Heart right ventricle (tissue), 16 donors: Measurements from ENCODE around the gene PRMT5. TPM values are rescaled to one million over a fixed set of nuclear protein-coding genes. Genes with fewer than 3 reads are reported as not detected.

Experiments used
- ATAC-seq, 8 donors: fragments of 200-7000 bp; cut with Tn5 transposase; one replicate each; pipeline ENCODE4 v1.9.1; 2020; ENCODE audit warnings: mild to moderate bottlenecking in 8 of 8, moderate library complexity in 8 of 8, moderate number of reproducible peaks in 1 of 8
- DNase-seq, 2 donors: peaks; one replicate each; pipeline ENCODE4 v3.0.0-alpha.2; 2020
- H3K27ac ChIP-seq, 10 donors: fragments of 200-600 bp; sonication (generic) in 2 of 10; one replicate each; pipeline versions ENCODE4 v1.5.0 to v1.8.0; 2020 to 2022; ENCODE audit warnings: mild to moderate bottlenecking in 3 of 10
- H3K27me3 ChIP-seq, 7 donors: fragments of 200-600 bp; one replicate each; pipeline ENCODE4 v1.8.0; 2021 to 2022; ENCODE audit warnings: mild to moderate bottlenecking in 2 of 7
- H3K36me3 ChIP-seq, 9 donors: fragments of 200-600 bp; sonication (generic) in 1 of 9; one replicate each; pipeline versions ENCODE4 v1.5.0 to v1.8.0; 2020 to 2022; ENCODE audit warnings: mild to moderate bottlenecking in 2 of 9
- H3K4me1 ChIP-seq, 9 donors: fragments of 200-600 bp; sonication (generic) in 1 of 9; one replicate each; pipeline versions ENCODE4 v1.5.0 to v1.8.0; 2020 to 2022; ENCODE audit warnings: mild to moderate bottlenecking in 4 of 9
- H3K4me3 ChIP-seq, 10 donors: fragments of 200-600 bp; sonication (generic) in 2 of 10; one replicate each; pipeline versions ENCODE4 v1.5.0 to v1.8.0; 2020 to 2022; ENCODE audit warnings: mild to moderate bottlenecking in 7 of 10, moderate library complexity in 2 of 10
- H3K9me3 ChIP-seq, 11 donors: fragments of 200-600 bp in 10 of 11; sonication (generic) in 2 of 11; one replicate each; pipeline versions ENCODE4 v1.5.0 to v1.8.0; 2013 to 2022; ENCODE audit warnings: mild to moderate bottlenecking in 2 of 11, control low read depth in 1 of 11, moderate library complexity in 1 of 11
- WGBS, 2 donors: extraction: QIAGEN DNeasy Blood & Tissue Kit; methylation state at CpG; one replicate each; pipeline ENCODE4 v1.1.7; 2013; ENCODE audit warnings: inconsistent platforms in 1 of 2; 5-methylcytosine and 5-hydroxymethylcytosine counted together
- intact Hi-C, 10 donors: fragments of 100-400 bp; cut with DNase I; formaldehyde crosslinking; loops; one replicate each; pipeline versions ENCODE4 v1.11.1 to v1.14.2; 2022
- polyA plus RNA-seq, 2 donors: library from polyadenylated mRNA; stranded (reverse); fragments of 200-250 nt; gene quantifications; one replicate each; pipeline ENCODE4 v1.2.3, GENCODE V29; 2013
- total RNA-seq, 10 donors: library from RNA; stranded (reverse); fragmentation: NEBNext Ultra II Directional in 3 of 10; extraction: Animal tissue kit (Norgen Biotek cat#: 25700) in 3 of 10; gene quantifications; one replicate each; pipeline versions ENCODE4 v1.2.1 to v1.2.4, GENCODE V29; 2021 to 2023
- TF ChIP-seq, protein P1 (sequence below), 9 donors: fragments of 200-600 bp; sonication (generic) in 2 of 9; IDR thresholded peaks; one replicate each; pipeline versions ENCODE4 v1.5.0 to v1.8.0; 2021 to 2022; ENCODE audit warnings: antibody characterized with exemption in 9 of 9, mild to moderate bottlenecking in 5 of 9, moderate library complexity in 1 of 9
- donor health status: Arrhythmogenic right ventricular cardiomyopathy.
- donor health status: ischemic (EF 13 %, LVEDD 7.1; RV severe dilation, severe dysfunction).
- donor health status: healthy with polysubstance abuse.
- donor health status: DM: no; HTN: yes; CAD: no.
- donor health status: DM: no; HTN: no; CAD: no.
- donor health status: ischemic (EF 25% LVEDD 6.9; RV normal size, moderate dysfunction).
- donor health status: ischemic (EF 25% LVEDD 5.7; RV mildly dilated, moderate dysfunction).
- donor health status: healthy.
- donor health status: DM: yes; HTN: yes; CAD: no.
- donor health status: Ischemic cardiomyopathy.
- donor health status: ischemic (EF 35%, LVEDD 5.7; RV mildly dilated, moderate dysfunction).
- donor health status: nonischemic (EF 11% LVEDD 7.7; RV severe dilation, severe dysfunction).
- donor health status: DM: yes; HTN: yes; CAD: no.
- donor health status: PGD.
- donor health status: ischemic (EF 29% LVEDD 5.4; RV normal size, mild dysfunction).
- donor health status: nonischemic (EF 23%, LVEDD 6.1; RV moderate dilation, normal function).

The PRMT5 gene
- total and polyA plus RNA-seq, 12 donors = 7.8 to 75.1 (median 48.2) TPM

GRCh38 chr14:22903742-22904087, 25.5 kb downstream of the PRMT5 start:
- DNase-seq (no peak), ATAC-seq (no peak)
- Histone ChIP-seq H3K27ac (no peak overlapping the region), H3K27me3 (no peaks in the 10 kb centered on the region), H3K4me3 (no peak overlapping the region), H3K36me3 (peaks cover 0 to 97% (median 63%) of the 10 kb centered on the region in 9 donors), H3K9me3 (no peaks in the 10 kb centered on the region), H3K4me1 (peaks cover 0 to 9% (median 2%) of the 10 kb centered on the region in 9 donors)
- WGBS, 2 donors = 88 to 98% methylated on average over 2 of the region's 2 CpGs
- intact Hi-C loops = loop anchor here in 1 of 10 donors (10.0 kb wide), 1 partner anchor 79 kb away; the partner anchor contains the start of gene MRPL52
- TF ChIP-seq, protein P1, sequence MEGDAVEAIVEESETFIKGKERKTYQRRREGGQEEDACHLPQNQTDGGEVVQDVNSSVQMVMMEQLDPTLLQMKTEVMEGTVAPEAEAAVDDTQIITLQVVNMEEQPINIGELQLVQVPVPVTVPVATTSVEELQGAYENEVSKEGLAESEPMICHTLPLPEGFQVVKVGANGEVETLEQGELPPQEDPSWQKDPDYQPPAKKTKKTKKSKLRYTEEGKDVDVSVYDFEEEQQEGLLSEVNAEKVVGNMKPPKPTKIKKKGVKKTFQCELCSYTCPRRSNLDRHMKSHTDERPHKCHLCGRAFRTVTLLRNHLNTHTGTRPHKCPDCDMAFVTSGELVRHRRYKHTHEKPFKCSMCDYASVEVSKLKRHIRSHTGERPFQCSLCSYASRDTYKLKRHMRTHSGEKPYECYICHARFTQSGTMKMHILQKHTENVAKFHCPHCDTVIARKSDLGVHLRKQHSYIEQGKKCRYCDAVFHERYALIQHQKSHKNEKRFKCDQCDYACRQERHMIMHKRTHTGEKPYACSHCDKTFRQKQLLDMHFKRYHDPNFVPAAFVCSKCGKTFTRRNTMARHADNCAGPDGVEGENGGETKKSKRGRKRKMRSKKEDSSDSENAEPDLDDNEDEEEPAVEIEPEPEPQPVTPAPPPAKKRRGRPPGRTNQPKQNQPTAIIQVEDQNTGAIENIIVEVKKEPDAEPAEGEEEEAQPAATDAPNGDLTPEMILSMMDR (IDR thresholded peaks at IDR 0.05) = no peak

- DNase-seq (no peak), ATAC-seq (no peak)
- H3K9me3 ChIP-seq = no peaks in the 10 kb centered on the region
- peaks cover 0 to 88% (median 58%) of the 10 kb centered on the region in 9 donors for H3K36me3 ChIP-seq
- TF ChIP-seq, protein P1 (IDR thresholded peaks at IDR 0.05) = no peak
- H3K27ac ChIP-seq = no peak overlapping the region
- intact Hi-C loops = loop anchor here in 2 of 10 donors (2.0 to 10.0 kb wide), 2 partner anchors 29 to 77 kb away; partner anchors contain the start of gene MRPL52 (in 1 of the 2)
- H3K4me3 ChIP-seq = no peak overlapping the region
- WGBS, 2 donors = 97% methylated on average over 7 of the region's 7 CpGs
- no peaks in the 10 kb centered on the region for H3K27me3 ChIP-seq
- H3K4me1 ChIP-seq = peaks cover 0 to 16% (median 0%) of the 10 kb centered on the region in 9 donors
These were observed 27.4 kb downstream of the PRMT5 start for GRCh38 chr14:22901799-22902198.

GRCh38 chr14:22900081-22900799, 28.9 kb downstream of the PRMT5 start:
- Histone ChIP-seq H3K36me3 (peaks cover 0 to 73% (median 42%) of the 10 kb centered on the region in 9 donors), H3K27me3 (no peaks in the 10 kb centered on the region), H3K4me1 (peaks cover 0 to 22% (median 0%) of the 10 kb centered on the region in 9 donors), H3K4me3 (no peak overlapping the region), H3K9me3 (no peaks in the 10 kb centered on the region), H3K27ac (peak overlapping the region in 1 of 10 donors; percentile 26)
- ATAC-seq (peak; percentile 32 to 77 (median 46)), DNase-seq (peak in 1 of 2 donors; percentile 44)
- TF ChIP-seq, protein P1 (IDR thresholded peaks at IDR 0.05) = peak; percentile 5 to 67 (median 55)
- 44 to 58% methylated on average over 3 of the region's 3 CpGs for WGBS, 2 donors
- intact Hi-C loops = loop anchor here in 2 of 10 donors (2.0 to 10.0 kb wide), 2 partner anchors 27 to 75 kb away; partner anchors contain the start of gene MRPL52 (in 1 of the 2)

DNA sequence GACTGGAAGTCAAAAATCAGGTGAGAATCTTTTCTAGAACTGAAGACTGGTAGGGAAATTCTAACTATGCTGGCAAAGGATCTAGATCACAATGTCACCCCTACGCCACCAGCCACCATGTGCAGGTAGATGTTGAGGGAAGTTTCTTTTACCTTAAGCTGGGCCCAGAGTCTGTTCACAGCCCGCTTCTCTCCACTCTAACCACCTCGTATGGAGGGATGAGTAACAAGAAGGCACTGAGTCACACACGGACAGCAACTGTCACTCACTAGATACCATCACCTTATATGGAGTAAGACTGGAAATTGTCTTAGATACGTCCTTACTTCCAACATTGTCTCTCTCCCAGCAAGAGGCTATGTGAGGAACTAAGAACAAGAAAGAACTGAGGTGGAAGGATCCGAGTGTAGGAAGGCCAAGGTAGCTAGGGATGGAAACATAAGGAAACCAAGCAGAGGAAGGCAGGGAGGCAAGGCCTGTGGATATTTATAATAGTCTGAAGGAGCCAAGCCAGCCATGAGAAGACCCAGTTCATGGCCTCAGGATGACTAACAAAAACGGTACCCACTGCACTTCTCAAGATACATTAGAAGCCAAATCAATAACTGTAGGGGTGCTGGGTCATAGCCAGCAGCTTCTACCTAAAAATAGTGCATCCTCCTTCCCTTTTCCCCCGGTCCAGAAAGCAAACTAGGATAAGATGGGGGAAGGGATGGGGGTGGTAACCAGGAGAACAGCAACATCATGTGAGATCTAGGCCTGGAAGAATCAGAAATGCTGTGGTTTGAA, 30.7 kb downstream of the PRMT5 start:
- H3K9me3 ChIP-seq = no peaks in the 10 kb centered on the region
- peak in 1 of 8 donors; percentile 22 for ATAC-seq
- H3K4me3 ChIP-seq = no peak overlapping the region
- no peaks in the 10 kb centered on the region for H3K27me3 ChIP-seq
- H3K27ac ChIP-seq = no peak overlapping the region
- intact Hi-C loops = no loop called here
- TF ChIP-seq, protein P1 (IDR thresholded peaks at IDR 0.05) = no peak
- no peak for DNase-seq
- peaks cover 0 to 58% (median 26%) of the 10 kb centered on the region in 9 donors for H3K36me3 ChIP-seq
- peaks cover 0 to 20% (median 0%) of the 10 kb centered on the region in 9 donors for H3K4me1 ChIP-seq
- 54 to 57% methylated on average over 8 of the region's 8 CpGs for WGBS, 2 donors
